SK-N-SH treated with all-trans-retinoic acid at 6 μM for 48 hours (cell line): Measurements from ENCODE around the gene CDA.
A peak's percentile ranks its signal among the peaks of the same experiment; 100 is the strongest.

Experiments used
- ATAC-seq: fragments of 200-7000 bp; cut with Tn5 transposase; 3 replicates; pipeline ENCODE4 v1.9.1; 2020; ENCODE audit warnings: mild to moderate bottlenecking, moderate library complexity
- ARNTL ChIP-seq: fragments of 450-650 bp; formaldehyde crosslinking; IDR thresholded peaks from 2 replicates; pipeline ENCODE4 v1.5.0; 2020; ENCODE audit warnings: low read depth, mild to moderate bottlenecking, moderate library complexity, borderline replicate concordance
- BACH2 ChIP-seq: fragments of 250-450 bp; sonication (Bioruptor Pico); IDR thresholded peaks from 2 replicates; pipeline ENCODE4 v1.9.0; 2021; ENCODE audit warnings: mild to moderate bottlenecking, borderline replicate concordance
- ESRRG ChIP-seq: fragments of 250-450 bp; sonication (Bioruptor Pico); IDR thresholded peaks from 2 replicates; pipeline ENCODE4 v1.6.1; 2021; ENCODE audit warnings: mild to moderate bottlenecking
- ISL1 ChIP-seq: fragments of 250-450 bp; sonication (Bioruptor Pico); IDR thresholded peaks from 2 replicates; pipeline ENCODE4 v2.1.2; 2022; ENCODE audit warnings: mild to moderate bottlenecking, moderate library complexity
- PPARA ChIP-seq: fragments of 250-450 bp; sonication (Bioruptor Pico); IDR thresholded peaks from 2 replicates; pipeline ENCODE4 v1.5.0; 2020; ENCODE audit warnings: mild to moderate bottlenecking, borderline replicate concordance
- SNAI2 ChIP-seq: fragments of 250-450 bp; sonication (Bioruptor Pico); IDR thresholded peaks from 2 replicates; pipeline ENCODE4 v1.5.0; 2020; ENCODE audit warnings: mild to moderate bottlenecking, moderate library complexity
- TOX ChIP-seq: fragments of 250-450 bp; sonication (Bioruptor Pico); IDR thresholded peaks from 2 replicates; pipeline ENCODE4 v1.8.0; 2021; ENCODE audit warnings: mild to moderate bottlenecking, moderate library complexity, borderline replicate concordance
- ZC3H10 ChIP-seq: fragments of 250-450 bp; sonication (Bioruptor Pico); IDR thresholded peaks from 2 replicates; pipeline ENCODE4 v1.5.1; 2021; ENCODE audit warnings: mild to moderate bottlenecking, moderate library complexity
- ZFP3 ChIP-seq: fragments of 250-450 bp; sonication (Bioruptor Pico); IDR thresholded peaks from 2 replicates; pipeline ENCODE4 v1.5.0; 2020; ENCODE audit warnings: mild to moderate bottlenecking, moderate library complexity
- ZFP30 ChIP-seq: fragments of 450-650 bp; formaldehyde crosslinking; IDR thresholded peaks from 2 replicates; pipeline ENCODE4 v1.5.0; 2022; ENCODE audit warnings: mild to moderate bottlenecking, moderate library complexity
- ZNF70 ChIP-seq: fragments of 450-650 bp; formaldehyde crosslinking; IDR thresholded peaks from 2 replicates; pipeline ENCODE4 v1.5.0; 2020; ENCODE audit warnings: mild to moderate bottlenecking, moderate library complexity
- ZNF8 ChIP-seq: fragments of 450-650 bp; formaldehyde crosslinking; IDR thresholded peaks from 2 replicates; pipeline ENCODE4 v1.5.0; 2020; ENCODE audit warnings: mild to moderate bottlenecking, moderate library complexity
- TF ChIP-seq, protein P1 (sequence below): fragments of 250-450 bp; sonication (Bioruptor Pico); IDR thresholded peaks from 2 replicates; pipeline ENCODE4 v1.5.1; 2021; ENCODE audit warnings: mild to moderate bottlenecking, moderate library complexity
- TF ChIP-seq, protein P2 (sequence below): fragments of 250-450 bp; sonication (Bioruptor Pico); IDR thresholded peaks from 2 replicates; pipeline ENCODE4 v1.5.0; 2020; ENCODE audit warnings: mild to moderate bottlenecking, moderate library complexity

The CDA gene

DNA sequence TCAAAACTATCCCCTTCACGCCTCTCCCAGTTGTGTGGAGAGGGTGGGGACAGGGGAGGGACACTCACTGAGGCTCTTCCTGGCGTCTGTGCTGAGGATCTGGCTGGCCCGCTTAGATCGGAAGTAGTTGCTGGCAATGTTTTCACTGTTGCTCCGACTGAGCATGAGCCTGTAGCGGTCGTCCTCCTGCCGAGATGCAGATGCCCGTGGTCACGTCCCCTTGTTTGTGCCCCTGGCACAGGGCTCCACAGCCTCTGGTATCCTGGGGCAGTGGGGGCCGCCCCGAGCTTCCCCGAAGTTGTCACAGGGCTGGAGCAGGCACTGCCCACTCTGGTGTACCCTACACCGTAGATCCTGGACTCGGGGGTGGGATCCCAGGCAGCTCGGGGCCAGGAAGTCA lies 77.2 kb downstream of the CDA start (continued):
- TF ChIP-seq ZFP30 (CRISPR knock-in tag), result no peak
- TF ChIP-seq BACH2 (CRISPR knock-in tag), result no peak
- no peak for TF ChIP-seq ARNTL (CRISPR knock-in tag)

DNA sequence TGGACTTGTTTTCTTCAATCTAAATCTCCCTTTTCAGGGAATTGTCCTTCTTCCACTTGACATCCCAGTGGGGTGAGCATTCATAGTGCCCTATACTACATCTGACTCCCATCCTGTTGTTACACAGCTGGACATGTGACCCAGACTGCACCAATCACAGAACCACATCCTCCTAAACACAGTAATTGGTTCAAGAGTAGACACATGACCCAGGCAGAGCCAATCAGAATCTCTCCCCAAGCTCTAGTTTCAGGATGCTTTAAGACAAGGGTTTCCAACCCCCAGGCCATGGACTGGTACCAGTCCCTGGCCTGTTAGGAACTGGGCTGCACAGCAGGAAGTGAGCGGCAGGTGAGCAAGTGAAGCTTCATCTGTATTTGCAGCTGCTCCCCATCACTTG lies 77.9 kb downstream of the CDA start:
- peak; percentile 54 for ATAC-seq
- TF ChIP-seq ESRRG (no peak), BACH2 (CRISPR knock-in tag) (no peak), ZFP3 (no peak), ZNF8 (CRISPR knock-in tag) (no peak), PPARA (CRISPR knock-in tag) (no peak), ZNF70 (no peak), ZFP30 (CRISPR knock-in tag) (no peak), ISL1 (CRISPR knock-in tag) (no peak), SNAI2 (CRISPR knock-in tag) (no peak), TOX (CRISPR knock-in tag) (no peak), ZC3H10 (no peak)
- TF ChIP-seq, protein P1, sequence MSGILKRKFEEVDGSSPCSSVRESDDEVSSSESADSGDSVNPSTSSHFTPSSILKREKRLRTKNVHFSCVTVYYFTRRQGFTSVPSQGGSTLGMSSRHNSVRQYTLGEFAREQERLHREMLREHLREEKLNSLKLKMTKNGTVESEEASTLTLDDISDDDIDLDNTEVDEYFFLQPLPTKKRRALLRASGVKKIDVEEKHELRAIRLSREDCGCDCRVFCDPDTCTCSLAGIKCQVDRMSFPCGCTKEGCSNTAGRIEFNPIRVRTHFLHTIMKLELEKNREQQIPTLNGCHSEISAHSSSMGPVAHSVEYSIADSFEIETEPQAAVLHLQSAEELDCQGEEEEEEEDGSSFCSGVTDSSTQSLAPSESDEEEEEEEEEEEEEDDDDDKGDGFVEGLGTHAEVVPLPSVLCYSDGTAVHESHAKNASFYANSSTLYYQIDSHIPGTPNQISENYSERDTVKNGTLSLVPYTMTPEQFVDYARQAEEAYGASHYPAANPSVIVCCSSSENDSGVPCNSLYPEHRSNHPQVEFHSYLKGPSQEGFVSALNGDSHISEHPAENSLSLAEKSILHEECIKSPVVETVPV, result no peak
- TF ChIP-seq, protein P2, sequence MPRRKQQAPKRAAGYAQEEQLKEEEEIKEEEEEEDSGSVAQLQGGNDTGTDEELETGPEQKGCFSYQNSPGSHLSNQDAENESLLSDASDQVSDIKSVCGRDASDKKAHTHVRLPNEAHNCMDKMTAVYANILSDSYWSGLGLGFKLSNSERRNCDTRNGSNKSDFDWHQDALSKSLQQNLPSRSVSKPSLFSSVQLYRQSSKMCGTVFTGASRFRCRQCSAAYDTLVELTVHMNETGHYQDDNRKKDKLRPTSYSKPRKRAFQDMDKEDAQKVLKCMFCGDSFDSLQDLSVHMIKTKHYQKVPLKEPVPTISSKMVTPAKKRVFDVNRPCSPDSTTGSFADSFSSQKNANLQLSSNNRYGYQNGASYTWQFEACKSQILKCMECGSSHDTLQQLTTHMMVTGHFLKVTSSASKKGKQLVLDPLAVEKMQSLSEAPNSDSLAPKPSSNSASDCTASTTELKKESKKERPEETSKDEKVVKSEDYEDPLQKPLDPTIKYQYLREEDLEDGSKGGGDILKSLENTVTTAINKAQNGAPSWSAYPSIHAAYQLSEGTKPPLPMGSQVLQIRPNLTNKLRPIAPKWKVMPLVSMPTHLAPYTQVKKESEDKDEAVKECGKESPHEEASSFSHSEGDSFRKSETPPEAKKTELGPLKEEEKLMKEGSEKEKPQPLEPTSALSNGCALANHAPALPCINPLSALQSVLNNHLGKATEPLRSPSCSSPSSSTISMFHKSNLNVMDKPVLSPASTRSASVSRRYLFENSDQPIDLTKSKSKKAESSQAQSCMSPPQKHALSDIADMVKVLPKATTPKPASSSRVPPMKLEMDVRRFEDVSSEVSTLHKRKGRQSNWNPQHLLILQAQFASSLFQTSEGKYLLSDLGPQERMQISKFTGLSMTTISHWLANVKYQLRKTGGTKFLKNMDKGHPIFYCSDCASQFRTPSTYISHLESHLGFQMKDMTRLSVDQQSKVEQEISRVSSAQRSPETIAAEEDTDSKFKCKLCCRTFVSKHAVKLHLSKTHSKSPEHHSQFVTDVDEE (CRISPR knock-in tag), result no peak
